ENCODE measurements around the gene LAMC2. TPM values are rescaled to one million over a fixed set of nuclear protein-coding genes. Genes with fewer than 3 reads are reported as not detected.

The LAMC2 gene
- total and polyA plus RNA-seq, 2 of the 13 experiments (the other 11 are each of a cell fraction or from before 2014, with no cell fraction given) = 0.03 TPM; not detected in 1

DNA sequence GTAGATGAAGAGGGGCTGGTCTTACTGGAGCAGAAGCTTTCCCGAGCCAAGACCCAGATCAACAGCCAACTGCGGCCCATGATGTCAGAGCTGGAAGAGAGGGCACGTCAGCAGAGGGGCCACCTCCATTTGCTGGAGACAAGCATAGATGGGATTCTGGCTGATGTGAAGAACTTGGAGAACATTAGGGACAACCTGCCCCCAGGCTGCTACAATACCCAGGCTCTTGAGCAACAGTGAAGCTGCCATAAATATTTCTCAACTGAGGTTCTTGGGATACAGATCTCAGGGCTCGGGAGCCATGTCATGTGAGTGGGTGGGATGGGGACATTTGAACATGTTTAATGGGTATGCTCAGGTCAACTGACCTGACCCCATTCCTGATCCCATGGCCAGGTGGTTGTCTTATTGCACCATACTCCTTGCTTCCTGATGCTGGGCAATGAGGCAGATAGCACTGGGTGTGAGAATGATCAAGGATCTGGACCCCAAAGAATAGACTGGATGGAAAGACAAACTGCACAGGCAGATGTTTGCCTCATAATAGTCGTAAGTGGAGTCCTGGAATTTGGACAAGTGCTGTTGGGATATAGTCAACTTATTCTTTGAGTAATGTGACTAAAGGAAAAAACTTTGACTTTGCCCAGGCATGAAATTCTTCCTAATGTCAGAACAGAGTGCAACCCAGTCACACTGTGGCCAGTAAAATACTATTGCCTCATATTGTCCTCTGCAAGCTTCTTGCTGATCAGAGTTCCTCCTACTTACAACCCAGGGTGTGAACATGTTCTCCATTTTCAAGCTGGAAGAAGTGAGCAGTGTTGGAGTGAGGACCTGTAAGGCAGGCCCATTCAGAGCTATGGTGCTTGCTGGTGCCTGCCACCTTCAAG, 57.3 kb downstream of the LAMC2 start:
- Histone ChIP-seq H4K20me1 (ENCODE audit: insufficient read depth, low read length) (no peaks in the 10 kb centered on the region), H3K4me1 (ENCODE audit: insufficient read depth, low read length) (no peaks in the 10 kb centered on the region), H3K9ac (ENCODE audit: insufficient read depth, low read depth, low read length) (no peak overlapping the region), H3K27me3 (ENCODE audit: control insufficient read depth in 1 of 2, insufficient read depth in 2 of 2, low read length in 2 of 2) (peaks cover 0 to 12% of the 10 kb centered on the region in 2 experiments; a peak in 2 of 5 replicates), H3K4me3 (replicated peaks in 1 of 3; ENCODE audit: insufficient read depth in 1 of 3, low read depth in 2 of 3, low read length in 3 of 3) (no peak overlapping the region), H3K27ac (ENCODE audit: extremely low read length, insufficient read depth, low read length) (no peak overlapping the region), H2AFZ (ENCODE audit: low read length) (no peak overlapping the region), H3K36me3 (replicated peaks in 1 of 2; ENCODE audit: control insufficient read depth in 1 of 2, insufficient read depth in 2 of 2, low read length in 2 of 2) (no peaks in the 10 kb centered on the region), H3K79me2 (ENCODE audit: insufficient read depth, low read length) (no peaks in the 10 kb centered on the region), H3K9me3 (ENCODE audit: low read length) (no peaks in the 10 kb centered on the region), H3K4me2 (ENCODE audit: low read depth, low read length) (no peak overlapping the region)
- in situ Hi-C loops (cut with HindIII; ENCODE audit: extremely low pct_ligation_motif_present, low pct_unique_long_range_greater_than_20kb) = no loop called here
- ChIA-PET CTCF (ENCODE audit: low intra/inter-chr PET ratio, low total read pairs) (no interaction called here), POLR2A (no interaction called here)
- ATAC-seq (no peak), FAIRE-seq (no peak), DNase-seq (ENCODE audit: low spot score) (no peak)
- intact Hi-C loops (cut with micrococcal nuclease; ENCODE audit: unreplicated experiment) = no loop called here
- no TSS peak for BruUV-seq (replicated peaks)
- TF ChIP-seq ZNF530 (CRISPR knock-in tag; IDR thresholded peaks at IDR 0.05; ENCODE audit: low read depth) = no peak
- no peak for TF ChIP-seq ZNF792 (CRISPR knock-in tag; IDR thresholded peaks at IDR 0.05)
- 43% methylated on average over 5 of the region's 5 CpGs for WGBS (ENCODE audit: low lambda C conversion rate)

DNA sequence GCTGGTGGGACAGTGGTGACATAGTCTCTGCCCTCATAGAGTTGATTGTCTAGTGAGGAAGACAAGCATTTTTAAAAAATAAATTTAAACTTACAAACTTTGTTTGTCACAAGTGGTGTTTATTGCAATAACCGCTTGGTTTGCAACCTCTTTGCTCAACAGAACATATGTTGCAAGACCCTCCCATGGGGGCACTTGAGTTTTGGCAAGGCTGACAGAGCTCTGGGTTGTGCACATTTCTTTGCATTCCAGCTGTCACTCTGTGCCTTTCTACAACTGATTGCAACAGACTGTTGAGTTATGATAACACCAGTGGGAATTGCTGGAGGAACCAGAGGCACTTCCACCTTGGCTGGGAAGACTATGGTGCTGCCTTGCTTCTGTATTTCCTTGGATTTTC, 58.4 kb downstream of the LAMC2 start:
- Histone ChIP-seq H2AFZ (ENCODE audit: low read length) (no peak overlapping the region), H3K9me3 (ENCODE audit: low read length) (no peaks in the 10 kb centered on the region), H4K20me1 (ENCODE audit: insufficient read depth, low read length) (no peaks in the 10 kb centered on the region), H3K36me3 (replicated peaks in 1 of 2; ENCODE audit: control insufficient read depth in 1 of 2, insufficient read depth in 2 of 2, low read length in 2 of 2) (no peaks in the 10 kb centered on the region), H3K27me3 (ENCODE audit: control insufficient read depth in 1 of 2, insufficient read depth in 2 of 2, low read length in 2 of 2) (peaks cover 0 to 9% of the 10 kb centered on the region in 2 experiments; a peak in 2 of 5 replicates), H3K9ac (ENCODE audit: insufficient read depth, low read depth, low read length) (no peak overlapping the region), H3K4me3 (replicated peaks in 1 of 3; ENCODE audit: insufficient read depth in 1 of 3, low read depth in 2 of 3, low read length in 3 of 3) (no peak overlapping the region), H3K4me1 (ENCODE audit: insufficient read depth, low read length) (no peaks in the 10 kb centered on the region), H3K27ac (ENCODE audit: extremely low read length, insufficient read depth, low read length) (no peak overlapping the region), H3K4me2 (ENCODE audit: low read depth, low read length) (no peak overlapping the region), H3K79me2 (ENCODE audit: insufficient read depth, low read length) (no peaks in the 10 kb centered on the region)
- no peak for FAIRE-seq
- ChIA-PET CTCF (ENCODE audit: low intra/inter-chr PET ratio, low total read pairs) (no interaction called here), POLR2A (no interaction called here)
- no peak for ATAC-seq
- DNase-seq (ENCODE audit: low spot score) = no peak
- TF ChIP-seq CEBPB (IDR thresholded peaks at IDR 0.05; ENCODE audit: borderline replicate concordance, low read depth, low read length) = peak; percentile 37; the same call in 1 of the 2 replicates
- no peak for TF ChIP-seq FOXJ3 (CRISPR knock-in tag; IDR thresholded peaks at IDR 0.05; ENCODE audit: borderline replicate concordance)
- no peak for TF ChIP-seq CREB1 (IDR thresholded peaks at IDR 0.05)
- TF ChIP-seq CREB1 (CRISPR knock-in tag; IDR thresholded peaks at IDR 0.05) = no peak
- TF ChIP-seq, protein P1, sequence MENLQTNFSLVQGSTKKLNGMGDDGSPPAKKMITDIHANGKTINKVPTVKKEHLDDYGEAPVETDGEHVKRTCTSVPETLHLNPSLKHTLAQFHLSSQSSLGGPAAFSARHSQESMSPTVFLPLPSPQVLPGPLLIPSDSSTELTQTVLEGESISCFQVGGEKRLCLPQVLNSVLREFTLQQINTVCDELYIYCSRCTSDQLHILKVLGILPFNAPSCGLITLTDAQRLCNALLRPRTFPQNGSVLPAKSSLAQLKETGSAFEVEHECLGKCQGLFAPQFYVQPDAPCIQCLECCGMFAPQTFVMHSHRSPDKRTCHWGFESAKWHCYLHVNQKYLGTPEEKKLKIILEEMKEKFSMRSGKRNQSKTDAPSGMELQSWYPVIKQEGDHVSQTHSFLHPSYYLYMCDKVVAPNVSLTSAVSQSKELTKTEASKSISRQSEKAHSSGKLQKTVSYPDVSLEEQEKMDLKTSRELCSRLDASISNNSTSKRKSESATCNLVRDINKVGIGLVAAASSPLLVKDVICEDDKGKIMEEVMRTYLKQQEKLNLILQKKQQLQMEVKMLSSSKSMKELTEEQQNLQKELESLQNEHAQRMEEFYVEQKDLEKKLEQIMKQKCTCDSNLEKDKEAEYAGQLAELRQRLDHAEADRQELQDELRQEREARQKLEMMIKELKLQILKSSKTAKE (CRISPR knock-in tag; IDR thresholded peaks at IDR 0.05; ENCODE audit: borderline replicate concordance) = no peak
- WGBS (ENCODE audit: low lambda C conversion rate) = 0% methylated on average over 1 of the region's 1 CpG
- in situ Hi-C loops (cut with HindIII; ENCODE audit: extremely low pct_ligation_motif_present, low pct_unique_long_range_greater_than_20kb) = no loop called here
- BruUV-seq (replicated peaks) = no TSS peak
- intact Hi-C loops (cut with micrococcal nuclease; ENCODE audit: unreplicated experiment) = no loop called here
